Sciatic nerve (tissue), 2 donors: Measurements from ENCODE around the gene CACNB2. TPM values are rescaled to one million over a fixed set of nuclear protein-coding genes. Genes with fewer than 3 reads are reported as not detected.
A peak's percentile ranks its signal among the peaks of the same experiment; 100 is the strongest.

Experiments
- ATAC-seq: fragments of 200-7000 bp; cut with Tn5 transposase; one replicate; pipeline ENCODE4 v1.9.1; 2020; ENCODE audit warnings: mild to moderate bottlenecking, moderate library complexity
- DNase-seq: peaks from one replicate; pipeline ENCODE4 v3.0.0-alpha.2; 2020; ENCODE audit warnings: low spot score
- intact Hi-C: fragments of 100-400 bp; cut with DNase I; formaldehyde crosslinking; loops from one replicate; pipeline ENCODE4 v1.14.2; 2022
- total RNA-seq: library from RNA; stranded (reverse); fragmentation: NEBNext Ultra II Directional; extraction: Animal tissue kit (Norgen Biotek cat#: 25700); gene quantifications from one replicate; pipeline ENCODE4 v1.2.1, GENCODE V29; 2021
- donor health status: DM: no; HTN: no; CAD: no.
- donor health status: DM: no; HTN: no; CAD: no.

CACNB2 gene
- total RNA-seq, 1 donor from 2014 or later: 1.2 TPM

DNA sequence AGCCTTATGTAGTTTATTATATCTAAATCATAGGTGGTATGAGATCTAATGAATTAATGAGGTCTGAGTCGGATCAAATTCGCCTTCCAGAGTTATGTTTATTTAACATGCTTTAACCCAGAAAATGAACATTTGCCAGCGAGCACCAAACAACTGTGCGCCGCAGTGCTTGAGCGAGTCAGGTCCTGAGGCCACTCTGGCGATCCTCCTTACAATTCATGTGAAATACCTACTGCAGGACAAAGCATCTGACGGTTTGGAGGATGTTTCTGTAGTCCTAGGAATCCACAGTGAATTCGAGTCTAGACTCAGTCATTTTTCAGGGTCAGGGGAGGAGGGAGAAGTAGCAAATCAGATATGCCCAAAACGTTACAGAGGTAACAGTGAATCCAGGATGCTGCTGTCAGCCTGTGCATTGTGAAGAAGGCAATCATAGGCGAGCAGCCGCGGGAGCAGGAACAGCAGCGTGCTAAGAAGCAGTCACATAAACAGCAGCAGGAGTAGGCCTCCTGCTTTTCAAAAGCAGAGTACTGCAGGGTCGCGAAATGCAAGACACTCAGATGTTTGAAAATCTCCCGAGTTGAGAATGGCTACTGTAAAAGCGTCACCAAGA is 120.2 kb downstream of the CACNB2 start:
- intact Hi-C loops: no loop called here

GRCh38 chr10:18261063-18261610 is 120.9 kb downstream of the CACNB2 start:
- intact Hi-C loops: no loop called here
- DNase-seq (no peak), ATAC-seq (no peak)

More for the DNA sequence above, 120.2 kb downstream of the CACNB2 start:
- DNase-seq (no peak), ATAC-seq (no peak)

GRCh38 chr10:18261768-18262231 is 121.6 kb downstream of the CACNB2 start:
- no peak for DNase-seq
- intact Hi-C loops: no loop called here
- no peak for ATAC-seq

DNA sequence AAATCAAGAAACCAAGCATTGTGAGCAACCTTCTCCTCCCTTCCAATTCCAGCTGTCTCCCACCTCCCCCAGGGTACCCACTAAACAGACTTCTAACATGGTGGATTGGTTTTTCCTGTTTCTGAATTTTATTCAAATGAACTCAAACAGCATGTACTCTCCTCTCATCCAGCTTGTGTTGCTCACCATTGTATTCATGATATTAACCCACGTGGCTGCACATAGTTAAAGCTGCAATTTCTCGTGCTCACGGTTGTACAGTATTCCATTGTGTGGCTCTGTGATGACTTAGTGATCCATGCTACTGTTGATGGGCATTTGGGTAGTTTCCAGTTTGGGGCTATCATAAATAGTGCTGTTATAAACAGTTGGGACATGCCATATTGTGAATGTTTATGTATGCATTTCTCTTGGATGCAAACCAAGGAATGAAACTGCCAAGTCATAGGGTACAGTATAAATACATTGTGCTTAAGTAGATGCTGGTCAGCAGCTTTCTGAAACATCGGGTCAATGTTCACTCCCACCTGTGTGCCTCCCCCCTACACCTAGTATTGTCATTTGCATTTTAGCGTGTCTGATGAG is 124.3 kb downstream of the CACNB2 start:
- no peak for ATAC-seq
- intact Hi-C loops: no loop called here
- DNase-seq: no peak

DNA sequence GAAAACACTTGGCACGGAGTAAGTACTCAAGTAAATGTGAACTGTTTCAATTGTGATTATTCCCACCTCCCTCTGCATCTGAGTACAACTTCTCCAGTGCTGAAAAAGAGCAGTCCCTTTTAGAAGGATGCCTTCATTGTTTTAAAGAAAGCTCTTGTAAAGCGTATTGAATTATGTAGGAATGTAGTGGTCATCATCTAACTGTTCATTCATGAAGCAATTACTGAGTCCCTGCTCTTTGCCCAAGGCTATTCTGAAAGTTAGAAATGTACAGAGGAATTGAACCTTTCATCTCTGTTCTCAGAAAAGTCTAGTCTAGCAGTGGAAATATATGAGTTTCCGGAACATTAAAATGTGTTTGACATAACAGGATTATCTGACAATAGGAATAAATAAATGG is 127.8 kb downstream of the CACNB2 start:
- intact Hi-C loops: no loop called here
- no peak for ATAC-seq
- DNase-seq: no peak

DNA sequence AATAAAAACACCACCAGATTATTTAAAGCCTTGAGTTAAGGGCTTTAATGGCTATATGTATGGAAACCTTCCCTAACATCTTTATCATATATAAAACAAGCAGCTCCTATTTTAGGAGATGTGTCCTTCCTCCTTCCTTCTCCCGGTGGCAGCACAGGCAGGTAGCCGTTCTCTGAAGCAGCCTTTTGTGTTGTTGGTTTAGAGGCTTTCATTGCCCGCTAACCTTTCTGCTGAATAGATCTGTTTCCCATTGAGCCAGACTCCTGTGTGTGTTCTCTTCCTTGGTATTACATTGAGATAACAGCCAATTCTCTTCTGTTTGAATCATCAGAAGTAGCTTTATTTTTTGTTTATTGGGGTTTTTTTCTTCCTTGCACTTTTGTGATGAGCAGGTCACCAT is 131.3 kb downstream of the CACNB2 start:
- intact Hi-C loops: no loop called here
- no peak for DNase-seq
- no peak for ATAC-seq

GRCh38 chr10:18273039-18273438 is 132.8 kb downstream of the CACNB2 start:
- no peak for ATAC-seq
- no peak for DNase-seq
- intact Hi-C loops: no loop called here

DNA sequence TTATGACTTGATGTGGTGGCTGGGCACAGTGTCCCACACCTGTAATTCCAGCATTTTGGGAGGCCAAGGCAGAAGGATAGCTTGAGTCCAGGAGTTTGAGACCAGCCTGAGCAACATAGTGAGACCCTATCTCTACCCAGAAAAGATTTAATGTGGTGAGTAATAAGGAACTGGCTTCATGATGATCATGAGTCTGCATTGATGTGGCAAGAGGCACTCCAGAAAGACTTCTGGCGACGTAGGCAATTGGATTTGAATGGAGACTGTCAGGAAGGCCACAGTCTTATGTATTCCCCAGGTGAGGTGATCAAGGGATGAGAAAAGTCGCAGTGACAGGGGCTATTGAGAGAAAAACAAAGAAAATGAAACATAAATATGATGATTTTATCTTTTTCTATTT is 138.0 kb downstream of the CACNB2 start:
- no peak for DNase-seq
- intact Hi-C loops: no loop called here

DNA sequence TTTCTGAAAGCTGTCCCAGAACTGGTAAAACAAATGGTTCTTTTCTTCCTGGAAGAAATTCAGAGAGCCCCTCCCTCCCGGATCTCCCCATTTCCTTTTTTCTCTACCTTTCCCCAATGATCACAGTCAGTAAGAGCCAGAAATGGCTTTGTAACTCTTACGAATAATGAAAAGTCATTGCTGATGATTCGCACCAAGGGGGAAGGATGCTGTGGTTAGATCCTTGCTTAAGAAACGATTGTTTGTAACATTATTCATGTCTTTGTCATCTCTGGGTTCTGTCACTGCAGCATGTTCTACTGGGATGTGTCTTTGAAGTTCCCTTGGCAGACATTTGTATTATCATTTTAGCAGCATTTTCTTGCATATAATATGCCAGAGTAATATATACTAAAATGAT is 138.9 kb downstream of the CACNB2 start:
- DNase-seq (no peak), ATAC-seq (no peak)
- intact Hi-C loops: no loop called here

More for the DNA sequence above, 138.0 kb downstream of the CACNB2 start:
- no peak for ATAC-seq

DNA sequence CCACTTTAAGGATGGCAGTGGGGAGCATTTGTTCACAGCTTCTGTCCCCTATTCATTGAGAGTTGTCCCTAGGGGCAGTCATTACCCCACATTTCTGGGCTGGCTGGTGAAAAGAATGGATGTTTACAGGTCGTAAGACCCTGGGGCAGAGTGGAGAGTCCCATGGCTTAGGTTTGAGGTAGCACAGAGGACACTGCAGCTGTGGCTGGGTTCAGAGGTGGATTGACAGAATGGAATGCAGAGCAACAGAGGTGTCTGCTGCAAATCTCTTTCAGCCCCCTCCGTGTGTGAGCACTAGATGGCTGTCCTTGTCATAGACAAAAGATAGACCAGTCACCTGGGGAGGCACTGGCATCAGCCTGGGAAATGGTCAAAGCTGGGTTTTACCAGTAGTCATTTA is 141.9 kb downstream of the CACNB2 start:
- intact Hi-C loops: no loop called here
- DNase-seq (no peak), ATAC-seq (no peak)

GRCh38 chr10:18290651-18291313 is 150.6 kb downstream of the CACNB2 start:
- DNase-seq (no peak), ATAC-seq (no peak)
- intact Hi-C loops: no loop called here

GRCh38 chr10:18293536-18294510 is 153.6 kb downstream of the CACNB2 start:
- ATAC-seq: peak; percentile 22

DNA sequence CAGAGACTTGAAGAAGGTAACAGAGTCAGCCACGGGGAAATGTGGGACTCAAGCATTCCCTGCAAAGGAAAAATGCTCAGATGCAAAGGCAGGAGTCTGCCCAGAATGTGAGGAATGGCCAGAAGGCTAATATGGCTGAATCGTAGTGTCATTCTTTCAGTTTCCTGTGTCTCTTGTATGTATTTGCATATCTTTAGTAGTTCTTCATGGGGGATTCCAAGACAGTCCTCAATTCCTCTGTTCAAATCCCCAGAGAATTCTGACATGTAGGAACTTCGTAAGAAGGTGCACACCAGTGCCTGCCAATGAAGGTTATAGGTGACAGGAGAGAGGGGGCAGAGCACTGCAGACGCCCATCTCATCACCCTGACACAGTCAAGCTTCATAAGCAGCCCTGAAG is 154.4 kb downstream of the CACNB2 start:
- intact Hi-C loops: no loop called here
- DNase-seq: no peak
- no peak for ATAC-seq

More at GRCh38 chr10:18293536-18294510, 153.6 kb downstream of the CACNB2 start:
- DNase-seq: no peak
- intact Hi-C loops: no loop called here

- DNase-seq (no peak), ATAC-seq (no peak)
- intact Hi-C loops: no loop called here
These were observed 157.4 kb downstream of the CACNB2 start for GRCh38 chr10:18297659-18298058.

DNA sequence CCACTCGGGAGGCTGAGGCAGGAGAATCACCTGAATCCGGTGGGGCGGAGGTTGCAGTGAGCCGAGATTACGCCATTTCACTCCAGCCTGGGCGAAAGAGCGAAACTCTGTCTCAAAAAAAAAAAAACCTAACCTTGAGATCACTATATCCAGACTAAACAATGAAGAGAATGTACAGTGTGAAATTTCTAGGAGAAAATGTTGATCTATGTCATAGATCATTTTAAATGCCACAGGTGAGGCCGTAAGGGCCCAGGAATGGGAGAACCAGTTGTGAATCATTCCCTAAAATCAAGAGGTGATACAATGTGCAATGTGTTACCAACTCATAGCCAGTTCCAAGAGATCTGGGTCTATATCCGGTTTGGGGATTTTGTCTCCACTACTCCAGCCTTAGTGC is 158.0 kb downstream of the CACNB2 start:
- intact Hi-C loops: no loop called here
- ATAC-seq (no peak), DNase-seq (no peak)

- ATAC-seq (no peak), DNase-seq (no peak)
- intact Hi-C loops: no loop called here
These were observed 163.9 kb downstream of the CACNB2 start for GRCh38 chr10:18303851-18304801.

DNA sequence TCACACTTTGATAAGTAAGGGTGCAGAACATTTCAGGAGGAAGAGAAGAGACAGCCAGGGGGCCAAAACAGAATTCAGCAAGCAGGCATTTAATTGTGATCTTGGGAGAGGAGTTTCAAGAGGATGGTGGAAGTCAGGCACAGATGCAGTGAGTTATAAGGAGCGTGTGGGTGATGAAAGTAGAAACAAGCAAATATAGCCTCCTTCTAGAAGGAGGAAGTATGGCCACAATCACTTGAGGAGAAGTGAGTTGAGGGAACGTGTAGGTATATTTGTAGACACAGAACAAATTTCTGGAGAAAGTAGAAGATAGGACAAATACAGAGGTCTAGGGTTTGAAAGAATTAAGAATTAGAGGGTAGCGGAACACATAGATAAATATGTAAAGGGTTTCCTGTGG is 165.8 kb downstream of the CACNB2 start:
- intact Hi-C loops: no loop called here
- DNase-seq (no peak), ATAC-seq (no peak)

DNA sequence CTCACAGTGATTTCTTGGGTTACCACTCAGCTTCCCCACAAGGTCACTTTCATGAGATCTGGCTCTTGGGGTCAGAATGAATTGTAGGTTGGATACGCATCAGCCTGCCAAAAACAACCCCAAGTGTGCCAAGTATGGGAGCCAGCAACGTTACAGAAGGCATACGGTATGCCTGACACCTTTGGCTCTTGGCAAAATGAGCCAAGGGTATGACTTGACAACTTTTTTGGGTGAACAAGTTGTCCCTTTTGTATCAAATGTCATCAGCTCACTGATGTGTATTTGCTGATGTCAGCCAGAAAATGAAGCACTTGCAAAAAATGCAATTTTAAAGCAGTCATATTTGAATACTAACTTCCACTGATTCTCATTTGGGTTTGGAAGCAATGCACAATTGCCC is 168.4 kb downstream of the CACNB2 start:
- intact Hi-C loops: no loop called here
- ATAC-seq (no peak), DNase-seq (no peak)
